K562 treated with DMSO at 1 percent for 12 hours (cell line): Measurements from ENCODE around the gene RPE65. TPM values are rescaled to one million over a fixed set of nuclear protein-coding genes. Genes with fewer than 3 reads are reported as not detected.

Experiments
- total RNA-seq: library from RNA; unstranded; fragments of 300-600 nt; gene quantifications from 2 replicates; pipeline ENCODE4 v1.2.3, GENCODE V29; 2022; ENCODE audit not compliant: insufficient read depth

The RPE65 gene
- not detected in 2 replicates for total RNA-seq

DNA sequence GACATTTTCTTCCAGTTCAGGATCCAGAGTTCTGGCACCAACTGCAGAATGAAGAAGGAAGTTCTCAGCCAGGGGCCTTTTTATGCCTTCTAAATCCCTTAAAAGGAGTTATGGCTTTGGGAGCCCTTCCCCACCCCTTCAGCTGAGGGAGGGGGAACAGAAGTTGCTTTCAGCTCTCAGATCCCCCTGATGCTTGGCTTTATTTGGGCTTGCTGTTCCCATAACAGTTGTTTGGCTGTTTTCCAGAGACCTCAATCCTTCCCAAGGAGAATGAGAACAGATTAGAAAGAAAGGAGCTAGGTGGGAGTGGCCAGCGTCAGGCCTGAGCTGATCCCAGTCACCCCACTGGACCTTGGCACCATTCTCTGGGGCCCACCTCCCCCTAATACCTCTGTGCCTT lies at the start of gene RPE65:
TSS of gene RPE65 (minus strand) at position 54 of the 400 bp plus-strand sequence. CDS start at position 5, 49 bp downstream.

DNA sequence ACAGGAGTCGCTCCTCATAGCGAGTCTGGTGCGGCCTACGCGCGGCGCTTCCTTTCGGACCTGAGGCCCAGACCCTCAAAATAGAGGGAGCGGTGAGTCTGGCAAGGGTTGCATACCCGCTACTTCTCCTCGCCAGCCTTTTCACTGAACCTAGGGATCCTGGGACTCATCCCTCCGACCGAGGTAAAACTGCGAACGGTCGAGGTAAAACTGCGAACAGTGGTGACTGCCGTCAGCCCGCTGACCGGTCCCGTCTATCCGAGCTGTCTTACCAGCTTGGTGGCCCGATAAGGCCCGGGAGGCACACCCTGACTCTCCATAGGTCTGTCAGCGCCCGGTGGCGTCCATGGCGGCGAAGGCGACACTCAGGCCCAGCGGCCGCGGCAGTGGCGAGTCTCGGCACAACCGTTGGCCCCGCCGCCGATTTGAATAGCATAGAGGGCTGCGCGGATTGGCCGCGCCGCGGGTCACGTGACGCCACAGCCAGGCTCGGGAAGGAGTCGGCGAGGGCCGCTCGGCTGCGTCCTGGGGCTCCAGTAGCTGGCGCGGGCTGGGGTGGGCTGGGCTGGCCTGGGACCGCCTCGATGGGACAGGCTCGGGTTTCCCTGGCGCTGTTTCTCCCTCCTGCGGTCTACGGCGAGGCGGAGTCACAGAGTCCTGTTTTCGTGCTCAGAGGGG lies 47.1 kb upstream of the RPE65 start, which contains the start of gene DEPDC1:
TSS of gene DEPDC1 (minus strand) at position 403 of the 678 bp plus-strand sequence. CDS start at position 320, 83 bp downstream.

Other genes starting within 250 kb of the RPE65 start
- not detected in 2 replicates for gene WLS, start 217.4 kb downstream of the RPE65 start, total RNA-seq
- 5.5 and 15.6 TPM in 2 replicates for gene DEPDC1, start 47.1 kb upstream of the RPE65 start, total RNA-seq